ENCODE measurements around the gene PPP2R5C. TPM values are rescaled to one million over a fixed set of nuclear protein-coding genes. Genes with fewer than 3 reads are reported as not detected.

The PPP2R5C gene
- total RNA-seq, 1 experiment from 2014 or later: 80.3 TPM

DNA sequence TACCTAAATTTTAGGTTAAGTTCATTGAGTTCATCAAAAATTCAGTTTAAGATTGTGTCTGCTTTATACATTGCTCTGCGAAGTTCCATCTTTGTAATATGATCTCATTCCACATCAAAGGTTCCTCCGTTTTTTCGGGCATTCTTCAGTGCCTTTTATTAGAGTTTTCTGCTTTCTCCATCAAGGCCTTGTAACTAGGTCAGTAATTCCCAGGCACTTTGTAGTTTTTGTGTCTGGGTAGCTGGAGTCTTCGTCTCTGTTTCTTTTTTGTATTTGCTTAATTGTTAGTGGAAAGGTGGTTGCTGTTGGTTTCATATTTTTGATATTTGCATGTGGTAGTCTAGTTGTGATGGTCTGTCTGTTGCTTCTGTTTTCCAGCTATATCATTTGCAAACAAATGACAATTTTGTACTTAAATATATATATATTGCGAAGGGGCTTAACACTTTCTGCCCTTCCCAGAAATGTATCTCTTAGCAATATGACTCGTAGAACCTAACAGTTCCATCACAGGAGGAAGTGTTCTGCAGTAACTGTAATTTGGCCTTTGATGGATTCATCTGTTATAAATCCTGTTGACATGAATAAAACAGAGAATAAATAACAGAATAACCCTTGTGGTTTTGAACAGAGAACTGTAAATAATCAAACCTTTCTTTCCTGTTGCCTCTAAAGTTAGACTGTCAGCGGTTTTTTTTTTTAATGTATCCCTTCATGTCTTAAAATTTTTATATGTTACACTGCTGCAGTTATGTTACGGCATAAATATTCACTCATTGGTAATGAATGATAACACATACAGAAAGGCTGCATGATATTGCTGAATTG lies 114.4 kb downstream of the PPP2R5C start:
- POLR2A ChIA-PET: no interaction called here
- DNase-seq (ENCODE audit: low read depth, low spot score): no peak
- BruUV-seq (replicated peaks): no TSS peak
- Histone ChIP-seq H3K36me3 (ENCODE audit: control insufficient read depth, insufficient read depth, low read length) (no peaks in the 10 kb centered on the region; the same call in 1 of the 2 replicates), H3K9me3 (ENCODE audit: control insufficient read depth, insufficient read depth, low read depth, low read length) (no peaks in the 10 kb centered on the region), H3K4me1 (ENCODE audit: control insufficient read depth, insufficient read depth, low read length) (no peaks in the 10 kb centered on the region; the same call in none of the 2 replicates), H3K27ac (ENCODE audit: low read length) (no peak overlapping the region), H3K27me3 (ENCODE audit: control insufficient read depth, insufficient read depth, low read length) (no peaks in the 10 kb centered on the region), H3K4me3 (ENCODE audit: low read depth in 2 of 2, low read length in 2 of 2) (no peak overlapping the region)
- no peak for ATAC-seq
- intact Hi-C loops (cut with micrococcal nuclease; ENCODE audit: unreplicated experiment) (no loop called here), in situ Hi-C loops (cut with HindIII; ENCODE audit: low pct_unique_long_range_greater_than_20kb, low sequenced_read_pairs) (no loop called here)
- CTCF ChIA-PET: no interaction called here
- TF ChIP-seq, protein P1, sequence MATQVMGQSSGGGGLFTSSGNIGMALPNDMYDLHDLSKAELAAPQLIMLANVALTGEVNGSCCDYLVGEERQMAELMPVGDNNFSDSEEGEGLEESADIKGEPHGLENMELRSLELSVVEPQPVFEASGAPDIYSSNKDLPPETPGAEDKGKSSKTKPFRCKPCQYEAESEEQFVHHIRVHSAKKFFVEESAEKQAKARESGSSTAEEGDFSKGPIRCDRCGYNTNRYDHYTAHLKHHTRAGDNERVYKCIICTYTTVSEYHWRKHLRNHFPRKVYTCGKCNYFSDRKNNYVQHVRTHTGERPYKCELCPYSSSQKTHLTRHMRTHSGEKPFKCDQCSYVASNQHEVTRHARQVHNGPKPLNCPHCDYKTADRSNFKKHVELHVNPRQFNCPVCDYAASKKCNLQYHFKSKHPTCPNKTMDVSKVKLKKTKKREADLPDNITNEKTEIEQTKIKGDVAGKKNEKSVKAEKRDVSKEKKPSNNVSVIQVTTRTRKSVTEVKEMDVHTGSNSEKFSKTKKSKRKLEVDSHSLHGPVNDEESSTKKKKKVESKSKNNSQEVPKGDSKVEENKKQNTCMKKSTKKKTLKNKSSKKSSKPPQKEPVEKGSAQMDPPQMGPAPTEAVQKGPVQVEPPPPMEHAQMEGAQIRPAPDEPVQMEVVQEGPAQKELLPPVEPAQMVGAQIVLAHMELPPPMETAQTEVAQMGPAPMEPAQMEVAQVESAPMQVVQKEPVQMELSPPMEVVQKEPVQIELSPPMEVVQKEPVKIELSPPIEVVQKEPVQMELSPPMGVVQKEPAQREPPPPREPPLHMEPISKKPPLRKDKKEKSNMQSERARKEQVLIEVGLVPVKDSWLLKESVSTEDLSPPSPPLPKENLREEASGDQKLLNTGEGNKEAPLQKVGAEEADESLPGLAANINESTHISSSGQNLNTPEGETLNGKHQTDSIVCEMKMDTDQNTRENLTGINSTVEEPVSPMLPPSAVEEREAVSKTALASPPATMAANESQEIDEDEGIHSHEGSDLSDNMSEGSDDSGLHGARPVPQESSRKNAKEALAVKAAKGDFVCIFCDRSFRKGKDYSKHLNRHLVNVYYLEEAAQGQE (IDR thresholded peaks at IDR 0.05; ENCODE audit: insufficient read depth in 1 of 2, low read depth in 2 of 2, low read length in 1 of 2): no peak
- TF ChIP-seq, protein P2, sequence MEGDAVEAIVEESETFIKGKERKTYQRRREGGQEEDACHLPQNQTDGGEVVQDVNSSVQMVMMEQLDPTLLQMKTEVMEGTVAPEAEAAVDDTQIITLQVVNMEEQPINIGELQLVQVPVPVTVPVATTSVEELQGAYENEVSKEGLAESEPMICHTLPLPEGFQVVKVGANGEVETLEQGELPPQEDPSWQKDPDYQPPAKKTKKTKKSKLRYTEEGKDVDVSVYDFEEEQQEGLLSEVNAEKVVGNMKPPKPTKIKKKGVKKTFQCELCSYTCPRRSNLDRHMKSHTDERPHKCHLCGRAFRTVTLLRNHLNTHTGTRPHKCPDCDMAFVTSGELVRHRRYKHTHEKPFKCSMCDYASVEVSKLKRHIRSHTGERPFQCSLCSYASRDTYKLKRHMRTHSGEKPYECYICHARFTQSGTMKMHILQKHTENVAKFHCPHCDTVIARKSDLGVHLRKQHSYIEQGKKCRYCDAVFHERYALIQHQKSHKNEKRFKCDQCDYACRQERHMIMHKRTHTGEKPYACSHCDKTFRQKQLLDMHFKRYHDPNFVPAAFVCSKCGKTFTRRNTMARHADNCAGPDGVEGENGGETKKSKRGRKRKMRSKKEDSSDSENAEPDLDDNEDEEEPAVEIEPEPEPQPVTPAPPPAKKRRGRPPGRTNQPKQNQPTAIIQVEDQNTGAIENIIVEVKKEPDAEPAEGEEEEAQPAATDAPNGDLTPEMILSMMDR (IDR thresholded peaks at IDR 0.05): no peak
- TF ChIP-seq POLR2AphosphoS5 (IDR thresholded peaks at IDR 0.05; ENCODE audit: low read depth, low read length): no peak
- TF ChIP-seq SIN3A (IDR thresholded peaks at IDR 0.05; ENCODE audit: borderline replicate concordance, insufficient read depth, low read depth, low read length): no peak
- no peak for TF ChIP-seq TCF7L2 (IDR thresholded peaks at IDR 0.05; ENCODE audit: low read depth, low read length)

- Histone ChIP-seq H3K27me3 (ENCODE audit: control insufficient read depth, insufficient read depth, low read length) (no peaks in the 10 kb centered on the region), H3K36me3 (ENCODE audit: control insufficient read depth, insufficient read depth, low read length) (no peaks in the 10 kb centered on the region; the same call in 1 of the 2 replicates), H3K9me3 (ENCODE audit: control insufficient read depth, insufficient read depth, low read depth, low read length) (no peaks in the 10 kb centered on the region), H3K27ac (ENCODE audit: low read length) (no peak overlapping the region), H3K4me1 (ENCODE audit: control insufficient read depth, insufficient read depth, low read length) (no peaks in the 10 kb centered on the region; the same call in none of the 2 replicates), H3K4me3 (ENCODE audit: low read depth in 2 of 2, low read length in 2 of 2) (no peak overlapping the region)
- TF ChIP-seq POLR2AphosphoS5 (IDR thresholded peaks at IDR 0.05; ENCODE audit: low read depth, low read length) (no peak), TCF7L2 (IDR thresholded peaks at IDR 0.05; ENCODE audit: low read depth, low read length) (no peak), SIN3A (IDR thresholded peaks at IDR 0.05; ENCODE audit: borderline replicate concordance, insufficient read depth, low read depth, low read length) (no peak)
- TF ChIP-seq, protein P1 (IDR thresholded peaks at IDR 0.05; ENCODE audit: insufficient read depth in 1 of 2, low read depth in 2 of 2, low read length in 1 of 2): no peak
- TF ChIP-seq, protein P2 (IDR thresholded peaks at IDR 0.05): no peak
- BruUV-seq (replicated peaks): no TSS peak
- intact Hi-C loops (cut with micrococcal nuclease; ENCODE audit: unreplicated experiment): no loop called here
- ChIA-PET CTCF (no interaction called here), POLR2A (no interaction called here)
- DNase-seq (ENCODE audit: low read depth, low spot score) (no peak), ATAC-seq (no peak)
- in situ Hi-C loops (cut with HindIII; ENCODE audit: low pct_unique_long_range_greater_than_20kb, low sequenced_read_pairs): no loop called here
Observed at GRCh38 chr14:101876555-101876938, 115.0 kb downstream of the PPP2R5C start.
